ENCODE measurements around the gene ESPN. TPM values are rescaled to one million over a fixed set of nuclear protein-coding genes. Genes with fewer than 3 reads are reported as not detected.

The ESPN gene
- total and polyA plus RNA-seq, 10 of the 15 experiments (the other 5 are each of a cell fraction or from before 2014, with no cell fraction given): 0.18 to 0.71 (median 0.59) TPM; not detected in 7

DNA sequence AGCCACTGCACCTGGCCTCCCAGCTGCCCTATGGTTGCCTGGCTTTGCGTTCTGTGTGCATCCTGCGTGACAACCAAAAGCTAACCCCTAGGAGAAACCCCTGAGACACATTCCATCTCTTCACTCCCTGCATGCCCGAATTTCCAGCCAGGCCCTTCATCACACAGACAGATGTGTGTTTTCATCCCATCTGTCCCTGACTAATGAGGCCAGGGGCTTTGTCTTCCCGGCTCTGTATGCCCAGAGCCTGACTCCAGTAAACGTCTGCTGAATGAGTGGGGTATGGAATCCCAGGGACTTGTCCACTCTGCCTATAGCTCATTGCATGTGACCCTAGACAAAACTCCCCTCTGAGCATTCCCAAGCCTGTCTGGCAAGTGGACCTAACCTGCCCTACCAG lies 9.6 kb downstream of the ESPN start (continued):
- TF ChIP-seq FOS (IDR thresholded peaks at IDR 0.05; ENCODE audit: borderline replicate concordance, extremely low read depth, insufficient read length): no peak
- no peak for TF ChIP-seq TAF1 (IDR thresholded peaks at IDR 0.05; ENCODE audit: borderline replicate concordance, low read depth, low read length)
- no peak for TF ChIP-seq CBX3 (IDR thresholded peaks at IDR 0.05; ENCODE audit: borderline replicate concordance, low read depth)
- no peak for TF ChIP-seq SMAD1 (IDR thresholded peaks at IDR 0.05; ENCODE audit: low read depth, partially characterized antibody)
- TF ChIP-seq MYC (IDR thresholded peaks at IDR 0.05; ENCODE audit: insufficient read depth, insufficient read length, insufficient replicate concordance, low read length, severe bottlenecking): no peak

GRCh38 chr1:6435129-6435528 lies 10.6 kb downstream of the ESPN start:
- Histone ChIP-seq H3K9me3 (replicated peaks; ENCODE audit: control insufficient read depth, insufficient read depth, low read length) (no peaks in the 10 kb centered on the region), H2AFZ (ENCODE audit: control insufficient read depth, low read depth, low read length) (no peak overlapping the region), H4K20me1 (ENCODE audit: control insufficient read depth, insufficient read depth) (peaks cover 4% of the 10 kb centered on the region), H3K4me3 (no peak overlapping the region), H3K4me1 (ENCODE audit: control insufficient read depth, insufficient read depth, low read length) (no peaks in the 10 kb centered on the region), H3K27ac (ENCODE audit: control insufficient read depth, insufficient read depth) (no peak overlapping the region), H3K9ac (ENCODE audit: control insufficient read depth, insufficient read depth, low read length) (no peak overlapping the region), H3K36me3 (ENCODE audit: control insufficient read depth in 2 of 2, insufficient read depth in 2 of 2, low read length in 1 of 2) (no peaks in the 10 kb centered on the region), H3K4me2 (ENCODE audit: control insufficient read depth, insufficient read depth) (no peak overlapping the region), H3K27me3 (replicated peaks in 1 of 2; ENCODE audit: control insufficient read depth in 2 of 2, insufficient read depth in 2 of 2, low read length in 1 of 2) (no peaks in the 10 kb centered on the region), H3K79me2 (ENCODE audit: control insufficient read depth, insufficient read depth, low read length) (no peaks in the 10 kb centered on the region)
- intact Hi-C loops (cut with micrococcal nuclease; ENCODE audit: unreplicated experiment): no loop called here
- no peak for TF ChIP-seq FOXK2 (IDR thresholded peaks at IDR 0.05)
- TF ChIP-seq MTA2 (IDR thresholded peaks at IDR 0.05; ENCODE audit: low read depth): no peak
- no peak for TF ChIP-seq BMI1 (IDR thresholded peaks at IDR 0.05; ENCODE audit: borderline replicate concordance)
- no peak for TF ChIP-seq JUNB (IDR thresholded peaks at IDR 0.05)
- TF ChIP-seq, protein P1, sequence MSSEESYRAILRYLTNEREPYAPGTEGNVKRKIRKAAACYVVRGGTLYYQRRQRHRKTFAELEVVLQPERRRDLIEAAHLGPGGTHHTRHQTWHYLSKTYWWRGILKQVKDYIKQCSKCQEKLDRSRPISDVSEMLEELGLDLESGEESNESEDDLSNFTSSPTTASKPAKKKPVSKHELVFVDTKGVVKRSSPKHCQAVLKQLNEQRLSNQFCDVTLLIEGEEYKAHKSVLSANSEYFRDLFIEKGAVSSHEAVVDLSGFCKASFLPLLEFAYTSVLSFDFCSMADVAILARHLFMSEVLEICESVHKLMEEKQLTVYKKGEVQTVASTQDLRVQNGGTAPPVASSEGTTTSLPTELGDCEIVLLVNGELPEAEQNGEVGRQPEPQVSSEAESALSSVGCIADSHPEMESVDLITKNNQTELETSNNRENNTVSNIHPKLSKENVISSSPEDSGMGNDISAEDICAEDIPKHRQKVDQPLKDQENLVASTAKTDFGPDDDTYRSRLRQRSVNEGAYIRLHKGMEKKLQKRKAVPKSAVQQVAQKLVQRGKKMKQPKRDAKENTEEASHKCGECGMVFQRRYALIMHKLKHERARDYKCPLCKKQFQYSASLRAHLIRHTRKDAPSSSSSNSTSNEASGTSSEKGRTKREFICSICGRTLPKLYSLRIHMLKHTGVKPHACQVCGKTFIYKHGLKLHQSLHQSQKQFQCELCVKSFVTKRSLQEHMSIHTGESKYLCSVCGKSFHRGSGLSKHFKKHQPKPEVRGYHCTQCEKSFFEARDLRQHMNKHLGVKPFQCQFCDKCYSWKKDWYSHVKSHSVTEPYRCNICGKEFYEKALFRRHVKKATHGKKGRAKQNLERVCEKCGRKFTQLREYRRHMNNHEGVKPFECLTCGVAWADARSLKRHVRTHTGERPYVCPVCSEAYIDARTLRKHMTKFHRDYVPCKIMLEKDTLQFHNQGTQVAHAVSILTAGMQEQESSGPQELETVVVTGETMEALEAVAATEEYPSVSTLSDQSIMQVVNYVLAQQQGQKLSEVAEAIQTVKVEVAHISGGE (CRISPR knock-in tag; IDR thresholded peaks at IDR 0.05): no peak
- TF ChIP-seq TAF1 (IDR thresholded peaks at IDR 0.05; ENCODE audit: borderline replicate concordance, low read depth, low read length): no peak
- no peak for TF ChIP-seq TCF12 (IDR thresholded peaks at IDR 0.05; ENCODE audit: low read depth, low read length)
- no peak for TF ChIP-seq JUND (IDR thresholded peaks at IDR 0.05; ENCODE audit: low read depth, low read length)
- TF ChIP-seq, protein P2, sequence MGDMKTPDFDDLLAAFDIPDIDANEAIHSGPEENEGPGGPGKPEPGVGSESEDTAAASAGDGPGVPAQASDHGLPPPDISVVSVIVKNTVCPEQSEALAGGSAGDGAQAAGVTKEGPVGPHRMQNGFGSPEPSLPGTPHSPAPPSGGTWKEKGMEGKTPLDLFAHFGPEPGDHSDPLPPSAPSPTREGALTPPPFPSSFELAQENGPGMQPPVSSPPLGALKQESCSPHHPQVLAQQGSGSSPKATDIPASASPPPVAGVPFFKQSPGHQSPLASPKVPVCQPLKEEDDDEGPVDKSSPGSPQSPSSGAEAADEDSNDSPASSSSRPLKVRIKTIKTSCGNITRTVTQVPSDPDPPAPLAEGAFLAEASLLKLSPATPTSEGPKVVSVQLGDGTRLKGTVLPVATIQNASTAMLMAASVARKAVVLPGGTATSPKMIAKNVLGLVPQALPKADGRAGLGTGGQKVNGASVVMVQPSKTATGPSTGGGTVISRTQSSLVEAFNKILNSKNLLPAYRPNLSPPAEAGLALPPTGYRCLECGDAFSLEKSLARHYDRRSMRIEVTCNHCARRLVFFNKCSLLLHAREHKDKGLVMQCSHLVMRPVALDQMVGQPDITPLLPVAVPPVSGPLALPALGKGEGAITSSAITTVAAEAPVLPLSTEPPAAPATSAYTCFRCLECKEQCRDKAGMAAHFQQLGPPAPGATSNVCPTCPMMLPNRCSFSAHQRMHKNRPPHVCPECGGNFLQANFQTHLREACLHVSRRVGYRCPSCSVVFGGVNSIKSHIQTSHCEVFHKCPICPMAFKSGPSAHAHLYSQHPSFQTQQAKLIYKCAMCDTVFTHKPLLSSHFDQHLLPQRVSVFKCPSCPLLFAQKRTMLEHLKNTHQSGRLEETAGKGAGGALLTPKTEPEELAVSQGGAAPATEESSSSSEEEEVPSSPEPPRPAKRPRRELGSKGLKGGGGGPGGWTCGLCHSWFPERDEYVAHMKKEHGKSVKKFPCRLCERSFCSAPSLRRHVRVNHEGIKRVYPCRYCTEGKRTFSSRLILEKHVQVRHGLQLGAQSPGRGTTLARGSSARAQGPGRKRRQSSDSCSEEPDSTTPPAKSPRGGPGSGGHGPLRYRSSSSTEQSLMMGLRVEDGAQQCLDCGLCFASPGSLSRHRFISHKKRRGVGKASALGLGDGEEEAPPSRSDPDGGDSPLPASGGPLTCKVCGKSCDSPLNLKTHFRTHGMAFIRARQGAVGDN (IDR thresholded peaks at IDR 0.05): no peak
- ChIA-PET POLR2A (interaction anchor here (0.6 kb wide), 1 partner anchor 41 kb away, joined by 5 read pairs; no protein-coding TSS in a partner anchor), CTCF (interaction anchor here (1.0 kb wide), 1 partner anchor 77 kb away, joined by 3 read pairs; no protein-coding TSS in a partner anchor), RAD21 (ENCODE audit: unreplicated experiment) (no interaction called here), SMC1A (ENCODE audit: uncharacterized antibody, unreplicated experiment) (no interaction called here)
- no peak for DNase-seq (ENCODE audit: low read depth, low spot score)
- FAIRE-seq: no peak
- in situ Hi-C loops (cut with MboI): no loop called here
- WGBS (ENCODE audit: insufficient coverage, insufficient replicate concordance, low lambda C conversion rate, missing lambda C conversion rate): 68% methylated on average over 13 of the region's 15 CpGs
- BruUV-seq (replicated peaks): no TSS peak
- no peak for ATAC-seq

Data from GM12878 (cell line).